HEK293 (cell line): ENCODE measurements around the gene RPS19.

Experiments used
- CTCF ChIA-PET: fragments of 350-600 bp; formaldehyde crosslinking; extraction: SDS; loops from one replicate; lab custom pipeline; 2021; ENCODE audit warnings: antibody characterized with exemption; lab: Yijun Ruan, JAX
- POLR2A ChIA-PET: fragments of 300-600 bp; formaldehyde crosslinking; extraction: SDS; loops from one replicate; lab custom pipeline; 2020; ENCODE audit warnings: antibody characterized with exemption, inconsistent platforms; lab: Yijun Ruan, JAX
- H3K27ac ChIP-seq: fragments of 200-500 bp; sonication (Bioruptor generic); 2 replicates; pipeline ENCODE4 v1.5.1; 2014; ENCODE audit warnings: low read depth, low read length, control low read depth, inconsistent platforms; ENCODE audit errors: extremely low read depth
- H3K36me3 ChIP-seq, 2 experiments: fragments of 200-500 bp in 1 of 2; sonication (Bioruptor generic) in 1 of 2; 1 replicate in 1 of 2; 2 replicates in 1 of 2; pipeline ENCODE4 v1.5.1; 2014 to 2017; ENCODE audit warnings: inconsistent platforms in 2 of 2, low read length in 2 of 2; ENCODE audit not compliant: control insufficient read depth in 2 of 2, insufficient read depth in 1 of 2
- H3K4me1 ChIP-seq: fragments of 200-500 bp; sonication (Bioruptor generic); 2 replicates; pipeline ENCODE4 v1.5.1; 2014; ENCODE audit warnings: mild to moderate bottlenecking, low read length, inconsistent platforms; ENCODE audit not compliant: control insufficient read depth, insufficient read depth
- H3K4me3 ChIP-seq: 2 replicates; pipeline ENCODE4 v1.5.1; 2011; ENCODE audit warnings: low read depth, mild to moderate bottlenecking, control low read depth, low read length, moderate library complexity
- H3K9me3 ChIP-seq: fragments of 200-500 bp; sonication (Bioruptor generic); 2 replicates; pipeline ENCODE4 v1.5.1; 2014; ENCODE audit warnings: low read depth, low read length, inconsistent platforms; ENCODE audit not compliant: control insufficient read depth, insufficient read depth
- BCL11B ChIP-seq: fragments of 450-650 bp; formaldehyde crosslinking; IDR thresholded peaks from 2 replicates; pipeline ENCODE4 v1.5.1; 2016; ENCODE audit warnings: low read depth, missing biosample characterization, missing genetic modification characterization
- ELK4 ChIP-seq: IDR thresholded peaks from 2 replicates; pipeline ENCODE4 v1.6.1; 2011; ENCODE audit warnings: mild to moderate bottlenecking, low read depth, low read length, borderline replicate concordance
- GLIS2 ChIP-seq: fragments of 450-650 bp; formaldehyde crosslinking; IDR thresholded peaks from 2 replicates; pipeline ENCODE4 v1.5.1; 2016; ENCODE audit warnings: missing biosample characterization, missing genetic modification characterization
- KLF1 ChIP-seq: fragments of 450-650 bp; formaldehyde crosslinking; IDR thresholded peaks from 2 replicates; pipeline ENCODE4 v1.5.1; 2016; ENCODE audit warnings: missing biosample characterization, missing genetic modification characterization
- KLF8 ChIP-seq: fragments of 450-650 bp; formaldehyde crosslinking; IDR thresholded peaks from 2 replicates; pipeline ENCODE4 v1.5.1; 2016; ENCODE audit warnings: missing biosample characterization, missing genetic modification characterization
- OVOL3 ChIP-seq: fragments of 450-650 bp; formaldehyde crosslinking; IDR thresholded peaks from 2 replicates; pipeline ENCODE4 v1.5.1; 2016; ENCODE audit warnings: missing biosample characterization, missing genetic modification characterization
- PATZ1 ChIP-seq: fragments of 450-650 bp; formaldehyde crosslinking; IDR thresholded peaks from 2 replicates; pipeline ENCODE4 v1.5.1; 2016; ENCODE audit warnings: missing biosample characterization, missing genetic modification characterization
- ZBTB17 ChIP-seq: fragments of 450-650 bp; formaldehyde crosslinking; IDR thresholded peaks from 2 replicates; pipeline ENCODE4 v1.5.1; 2016; ENCODE audit warnings: missing biosample characterization, missing genetic modification characterization
- ZNF132 ChIP-seq: fragments of 450-650 bp; formaldehyde crosslinking; IDR thresholded peaks from 2 replicates; pipeline ENCODE4 v1.5.1; 2017; ENCODE audit warnings: missing biosample characterization, missing genetic modification characterization, borderline replicate concordance
- ZNF133 ChIP-seq: fragments of 450-650 bp; formaldehyde crosslinking; IDR thresholded peaks from 2 replicates; pipeline ENCODE4 v1.5.1; 2016; ENCODE audit warnings: missing biosample characterization, missing genetic modification characterization
- ZNF155 ChIP-seq: fragments of 450-650 bp; formaldehyde crosslinking; IDR thresholded peaks from 2 replicates; pipeline ENCODE4 v1.5.1; 2016; ENCODE audit warnings: missing biosample characterization, missing genetic modification characterization
- ZNF169 ChIP-seq: fragments of 450-650 bp; formaldehyde crosslinking; IDR thresholded peaks from 2 replicates; pipeline ENCODE4 v1.5.1; 2016; ENCODE audit warnings: missing biosample characterization, missing genetic modification characterization
- ZNF19 ChIP-seq: fragments of 450-650 bp; formaldehyde crosslinking; IDR thresholded peaks from 2 replicates; pipeline ENCODE4; 2016; ENCODE audit warnings: missing biosample characterization, missing genetic modification characterization, low read depth
- ZNF202 ChIP-seq: fragments of 450-650 bp; formaldehyde crosslinking; IDR thresholded peaks from 2 replicates; pipeline ENCODE4 v1.5.1; 2016; ENCODE audit warnings: missing biosample characterization, missing genetic modification characterization, borderline replicate concordance
- ZNF416 ChIP-seq: fragments of 450-650 bp; formaldehyde crosslinking; IDR thresholded peaks from 2 replicates; pipeline ENCODE4 v1.5.1; 2016; ENCODE audit warnings: missing biosample characterization, missing genetic modification characterization
- ZNF560 ChIP-seq: fragments of 450-650 bp; formaldehyde crosslinking; IDR thresholded peaks from 2 replicates; pipeline ENCODE4 v1.5.1; 2017; ENCODE audit warnings: missing biosample characterization, missing genetic modification characterization, borderline replicate concordance
- ZNF596 ChIP-seq: fragments of 450-650 bp; IDR thresholded peaks from 2 replicates; pipeline ENCODE4 v1.5.0; 2018; ENCODE audit warnings: missing biosample characterization, mild to moderate bottlenecking, missing genetic modification characterization, moderate library complexity
- ZNF670 ChIP-seq: fragments of 450-650 bp; formaldehyde crosslinking; IDR thresholded peaks from 2 replicates; pipeline ENCODE4 v1.5.1; 2016; ENCODE audit warnings: missing biosample characterization, missing genetic modification characterization, low read depth
- ZNF768 ChIP-seq: fragments of 450-650 bp; formaldehyde crosslinking; IDR thresholded peaks from 2 replicates; pipeline ENCODE4 v1.5.1; 2018; ENCODE audit warnings: missing biosample characterization, mild to moderate bottlenecking, missing genetic modification characterization
- ZSCAN18 ChIP-seq: fragments of 450-650 bp; formaldehyde crosslinking; IDR thresholded peaks from 2 replicates; pipeline ENCODE4 v1.5.1; 2016; ENCODE audit warnings: missing biosample characterization, missing genetic modification characterization
- ZSCAN23 ChIP-seq: fragments of 450-650 bp; formaldehyde crosslinking; IDR thresholded peaks from 2 replicates; pipeline ENCODE4 v1.5.1; 2016; ENCODE audit warnings: missing biosample characterization, missing genetic modification characterization
- ZSCAN4 ChIP-seq: fragments of 450-650 bp; formaldehyde crosslinking; IDR thresholded peaks from 2 replicates; pipeline ENCODE4 v1.5.1; 2017; ENCODE audit warnings: missing biosample characterization, missing genetic modification characterization
- TF ChIP-seq, protein P1 (sequence below): fragments of 450-650 bp; formaldehyde crosslinking; IDR thresholded peaks from 2 replicates; pipeline ENCODE4 v1.5.1; 2016; ENCODE audit warnings: missing biosample characterization, missing genetic modification characterization, low read depth
- TF ChIP-seq, protein P2 (sequence below): fragments of 450-650 bp; formaldehyde crosslinking; IDR thresholded peaks from 2 replicates; pipeline ENCODE4 v1.5.1; 2016; ENCODE audit warnings: missing biosample characterization, missing genetic modification characterization

Gene RPS19

DNA sequence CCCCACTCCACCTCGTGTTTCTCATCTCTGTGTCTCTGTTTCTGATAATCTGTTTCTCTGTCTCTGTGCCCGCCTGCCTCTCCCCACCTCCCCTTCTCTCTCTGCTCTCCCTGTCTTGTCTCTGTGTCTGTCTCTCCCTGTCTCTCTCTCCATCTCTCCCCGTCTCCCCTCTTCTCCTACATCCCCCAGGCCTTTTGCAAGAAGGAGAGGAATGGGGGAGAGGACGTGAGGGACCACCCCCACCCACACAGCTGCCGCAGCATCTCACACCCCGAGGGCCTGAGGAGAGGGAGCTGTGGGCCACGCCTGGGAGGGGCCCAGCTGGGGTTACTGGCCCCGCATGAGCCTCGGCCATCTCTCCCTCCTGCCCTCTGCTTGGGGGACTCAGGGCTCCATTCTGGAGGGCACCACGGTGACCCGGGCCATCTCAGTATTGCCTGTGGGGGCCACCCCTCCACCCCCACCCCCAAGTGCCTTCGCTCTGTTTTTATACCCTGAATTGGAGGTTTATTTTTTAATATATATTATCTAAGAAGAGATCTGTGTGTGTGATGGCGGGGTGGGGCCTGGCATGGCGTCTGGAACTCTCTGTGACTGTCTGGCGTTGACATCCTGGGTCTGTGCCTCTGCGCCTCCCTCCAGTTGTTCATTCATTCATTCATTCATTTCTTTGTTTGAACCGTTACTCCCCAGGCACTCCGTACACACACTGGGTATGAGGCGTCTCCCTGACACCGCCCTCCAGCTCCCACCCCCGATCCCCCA lies 47.0 kb downstream of the RPS19 start (continued):
- TF ChIP-seq PATZ1 (tag by site-specific recombination) (peak; percentile 56), ZBTB17 (tag by site-specific recombination) (peak; percentile 88), KLF1 (tag by site-specific recombination) (peak; percentile 89), KLF8 (tag by site-specific recombination) (peak; percentile 54), ELK4 (no peak), ZNF19 (no peak), ZNF416 (tag by site-specific recombination) (no peak), ZSCAN23 (tag by site-specific recombination) (no peak), ZNF670 (tag by site-specific recombination) (no peak), ZNF596 (tag by site-specific recombination) (no peak), ZNF133 (tag by site-specific recombination) (no peak), ZSCAN18 (tag by site-specific recombination) (no peak), ZNF768 (tag by site-specific recombination) (no peak), ZNF132 (no peak), ZNF169 (no peak)
- TF ChIP-seq, protein P1, sequence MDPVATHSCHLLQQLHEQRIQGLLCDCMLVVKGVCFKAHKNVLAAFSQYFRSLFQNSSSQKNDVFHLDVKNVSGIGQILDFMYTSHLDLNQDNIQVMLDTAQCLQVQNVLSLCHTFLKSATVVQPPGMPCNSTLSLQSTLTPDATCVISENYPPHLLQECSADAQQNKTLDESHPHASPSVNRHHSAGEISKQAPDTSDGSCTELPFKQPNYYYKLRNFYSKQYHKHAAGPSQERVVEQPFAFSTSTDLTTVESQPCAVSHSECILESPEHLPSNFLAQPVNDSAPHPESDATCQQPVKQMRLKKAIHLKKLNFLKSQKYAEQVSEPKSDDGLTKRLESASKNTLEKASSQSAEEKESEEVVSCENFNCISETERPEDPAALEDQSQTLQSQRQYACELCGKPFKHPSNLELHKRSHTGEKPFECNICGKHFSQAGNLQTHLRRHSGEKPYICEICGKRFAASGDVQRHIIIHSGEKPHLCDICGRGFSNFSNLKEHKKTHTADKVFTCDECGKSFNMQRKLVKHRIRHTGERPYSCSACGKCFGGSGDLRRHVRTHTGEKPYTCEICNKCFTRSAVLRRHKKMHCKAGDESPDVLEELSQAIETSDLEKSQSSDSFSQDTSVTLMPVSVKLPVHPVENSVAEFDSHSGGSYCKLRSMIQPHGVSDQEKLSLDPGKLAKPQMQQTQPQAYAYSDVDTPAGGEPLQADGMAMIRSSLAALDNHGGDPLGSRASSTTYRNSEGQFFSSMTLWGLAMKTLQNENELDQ, result no peak
- TF ChIP-seq, all 188 proteins: peak for 11

DNA sequence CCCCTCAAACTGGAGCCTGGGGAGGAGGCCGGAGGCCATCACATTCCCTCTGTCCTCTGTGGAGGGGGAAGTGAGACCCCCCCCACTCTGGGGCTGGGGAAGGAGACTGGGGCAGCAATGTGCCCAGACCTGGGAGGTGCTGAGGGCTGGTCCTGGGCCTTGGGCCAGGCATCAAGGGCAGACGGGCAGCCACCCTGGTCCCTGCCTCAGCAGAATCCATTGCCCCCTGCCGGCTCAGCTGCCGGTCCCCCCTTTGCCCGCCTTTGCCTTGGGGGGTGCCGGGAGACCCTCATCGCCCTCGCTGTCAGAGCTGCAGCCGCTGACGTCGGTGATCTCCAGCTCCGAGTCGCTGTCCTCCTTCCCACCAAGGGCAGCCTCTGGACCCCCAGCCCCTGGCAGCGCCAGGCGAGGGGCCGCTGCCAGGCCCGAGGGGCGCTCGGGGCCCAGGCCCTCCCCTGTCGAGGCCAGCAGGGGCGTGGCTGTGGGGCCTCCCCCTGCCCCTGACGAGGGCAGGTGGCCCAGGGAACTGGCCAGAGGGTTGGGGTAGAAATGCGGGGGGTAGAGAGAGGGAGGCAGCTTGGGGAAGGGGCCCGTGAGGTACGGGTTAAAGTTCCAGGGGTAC lies 48.0 kb downstream of the RPS19 start:
- TF ChIP-seq GLIS2 (tag by site-specific recombination) (peak; percentile 31; the same call in 1 of the 2 replicates), OVOL3 (tag by site-specific recombination) (no peak), ZNF202 (tag by site-specific recombination) (no peak), BCL11B (no peak), ZNF560 (no peak), ZNF155 (tag by site-specific recombination) (no peak), ZSCAN4 (no peak)
- TF ChIP-seq, protein P2, sequence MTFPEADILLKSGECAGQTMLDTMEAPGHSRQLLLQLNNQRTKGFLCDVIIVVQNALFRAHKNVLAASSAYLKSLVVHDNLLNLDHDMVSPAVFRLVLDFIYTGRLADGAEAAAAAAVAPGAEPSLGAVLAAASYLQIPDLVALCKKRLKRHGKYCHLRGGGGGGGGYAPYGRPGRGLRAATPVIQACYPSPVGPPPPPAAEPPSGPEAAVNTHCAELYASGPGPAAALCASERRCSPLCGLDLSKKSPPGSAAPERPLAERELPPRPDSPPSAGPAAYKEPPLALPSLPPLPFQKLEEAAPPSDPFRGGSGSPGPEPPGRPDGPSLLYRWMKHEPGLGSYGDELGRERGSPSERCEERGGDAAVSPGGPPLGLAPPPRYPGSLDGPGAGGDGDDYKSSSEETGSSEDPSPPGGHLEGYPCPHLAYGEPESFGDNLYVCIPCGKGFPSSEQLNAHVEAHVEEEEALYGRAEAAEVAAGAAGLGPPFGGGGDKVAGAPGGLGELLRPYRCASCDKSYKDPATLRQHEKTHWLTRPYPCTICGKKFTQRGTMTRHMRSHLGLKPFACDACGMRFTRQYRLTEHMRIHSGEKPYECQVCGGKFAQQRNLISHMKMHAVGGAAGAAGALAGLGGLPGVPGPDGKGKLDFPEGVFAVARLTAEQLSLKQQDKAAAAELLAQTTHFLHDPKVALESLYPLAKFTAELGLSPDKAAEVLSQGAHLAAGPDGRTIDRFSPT (tag by site-specific recombination), result no peak
- CTCF ChIA-PET, result interaction anchor here (0.7 kb wide), 1 partner anchor 26 kb away, joined by 3 read pairs; no protein-coding TSS in a partner anchor
- no peaks in the 10 kb centered on the region for H3K4me1 ChIP-seq

More for the DNA sequence above, 48.0 kb downstream of the RPS19 start:
- no peak overlapping the region for H3K27ac ChIP-seq
- POLR2A ChIA-PET, result no interaction called here
- H3K36me3 ChIP-seq, result peaks cover 11 to 35% of the 10 kb centered on the region in 2 experiments
- no peak overlapping the region for H3K4me3 ChIP-seq
- H3K9me3 ChIP-seq, result no peaks in the 10 kb centered on the region
